WTC11 (cell line): Measurements from ENCODE around the gene SNRNP200. TPM values are rescaled to one million over a fixed set of nuclear protein-coding genes. Genes with fewer than 3 reads are reported as not detected.

Experiments
- ATAC-seq: fragments of 200-7000 bp; cut with Tn5 transposase; 2 replicates; pipeline ENCODE4 v1.10.0; 2021; ENCODE audit warnings: mild to moderate bottlenecking, moderate library complexity
- CTCF ChIA-PET: fragments of 300-600 bp; sonication (Branson Sonifier 250); formaldehyde crosslinking; loops from one replicate; lab custom pipeline; 2021; ENCODE audit warnings: antibody characterized with exemption; lab: Charles Lee
- POLR2A ChIA-PET: fragments of 350-600 bp; sonication (Branson Sonifier 250); formaldehyde crosslinking; loops from one replicate; lab custom pipeline; 2021; ENCODE audit warnings: antibody characterized with exemption; lab: Charles Lee
- DNase-seq: peaks from one replicate; pipeline ENCODE4 v3.0.0; 2021; ENCODE audit warnings: low spot score
- H3K27ac Mint-ChIP-seq: 2 replicates; pipeline ENCODE4 v1.8.0; 2021; ENCODE audit warnings: mixed read lengths
- H3K27me3 Mint-ChIP-seq: 2 replicates; pipeline ENCODE4 v1.8.0; 2021; ENCODE audit warnings: low read depth, mild to moderate bottlenecking, moderate library complexity, mixed read lengths
- H3K36me3 Mint-ChIP-seq: 2 replicates; pipeline ENCODE4 v1.8.0; 2021; ENCODE audit warnings: mixed read lengths
- H3K4me1 Mint-ChIP-seq: 2 replicates; pipeline ENCODE4 v1.8.0; 2022; ENCODE audit warnings: mixed read lengths
- H3K4me3 Mint-ChIP-seq: 2 replicates; pipeline ENCODE4 v1.8.0; 2021; ENCODE audit warnings: mild to moderate bottlenecking, moderate library complexity, mixed read lengths
- H3K9me3 Mint-ChIP-seq: 2 replicates; pipeline ENCODE4 v1.8.0; 2021; ENCODE audit warnings: mixed read lengths
- ARID4B ChIP-seq: sonication (generic); formaldehyde crosslinking; IDR thresholded peaks from 2 replicates; pipeline ENCODE4 v1.8.0; 2023; ENCODE audit warnings: missing genetic modification reagents, mild to moderate bottlenecking, borderline replicate concordance
- ATF2 ChIP-seq: sonication (generic); formaldehyde crosslinking; IDR thresholded peaks from 2 replicates; pipeline ENCODE4 v1.8.1; 2022; ENCODE audit warnings: low read depth, missing genetic modification reagents, borderline replicate concordance
- E2F1 ChIP-seq: sonication (generic); formaldehyde crosslinking; IDR thresholded peaks from 2 replicates; pipeline ENCODE4 v1.8.0; 2022; ENCODE audit warnings: mild to moderate bottlenecking, missing genetic modification reagents
- E2F5 ChIP-seq: sonication (generic); formaldehyde crosslinking; IDR thresholded peaks from 2 replicates; pipeline ENCODE4 v1.8.1; 2022; ENCODE audit warnings: mild to moderate bottlenecking, moderate library complexity, missing genetic modification reagents
- FOXK1 ChIP-seq: sonication (generic); formaldehyde crosslinking; IDR thresholded peaks from 2 replicates; pipeline ENCODE4 v1.8.0; 2022; ENCODE audit warnings: mild to moderate bottlenecking, moderate library complexity, missing genetic modification reagents
- FOXP4 ChIP-seq: sonication (generic); formaldehyde crosslinking; IDR thresholded peaks from 2 replicates; pipeline ENCODE4 v1.8.0; 2022; ENCODE audit warnings: mild to moderate bottlenecking, missing genetic modification reagents
- MAX ChIP-seq: sonication (generic); formaldehyde crosslinking; IDR thresholded peaks from 2 replicates; pipeline ENCODE4 v1.8.0; 2022; ENCODE audit warnings: mild to moderate bottlenecking, missing genetic modification reagents
- SMAD4 ChIP-seq: sonication (generic); formaldehyde crosslinking; IDR thresholded peaks from 2 replicates; pipeline ENCODE4 v1.8.0; 2022; ENCODE audit warnings: mild to moderate bottlenecking, missing genetic modification reagents
- USF2 ChIP-seq: sonication (generic); formaldehyde crosslinking; IDR thresholded peaks from 2 replicates; pipeline ENCODE4 v1.8.1; 2023; ENCODE audit warnings: mild to moderate bottlenecking, missing genetic modification reagents, moderate library complexity
- ZNF219 ChIP-seq: sonication (generic); formaldehyde crosslinking; IDR thresholded peaks from 2 replicates; pipeline ENCODE4 v1.8.0; 2023; ENCODE audit warnings: missing genetic modification reagents, mild to moderate bottlenecking, borderline replicate concordance
- ZNF317 ChIP-seq: sonication (generic); formaldehyde crosslinking; IDR thresholded peaks from 2 replicates; pipeline ENCODE4 v1.8.1; 2023; ENCODE audit warnings: low read depth, mild to moderate bottlenecking, moderate library complexity, missing genetic modification reagents, borderline replicate concordance
- ZNF423 ChIP-seq: fragments of 250-450 bp; sonication (Bioruptor Pico); IDR thresholded peaks from 2 replicates; pipeline ENCODE4 v2.1.2; 2022; ENCODE audit warnings: mild to moderate bottlenecking, moderate library complexity
- ZNF425 ChIP-seq: fragments of 250-450 bp; sonication (Bioruptor Pico); conservative IDR thresholded peaks from 2 replicates; pipeline ENCODE4 v1.9.0; 2021; ENCODE audit warnings: mild to moderate bottlenecking
- total RNA-seq: library from RNA; stranded (reverse); gene quantifications from 3 replicates; pipeline ENCODE4 v1.2.3, GENCODE V29; 2021

Gene SNRNP200
- total RNA-seq, 1 experiment from 2014 or later: 226 TPM

- TF ChIP-seq ZNF425 (CRISPR knock-in tag) (no peak), ZNF317 (CRISPR knock-in tag) (no peak), ZNF219 (CRISPR knock-in tag) (no peak), FOXK1 (CRISPR knock-in tag) (no peak), ARID4B (CRISPR knock-in tag) (no peak), FOXP4 (no peak), USF2 (CRISPR knock-in tag) (no peak), E2F5 (no peak), MAX (CRISPR knock-in tag) (no peak), E2F1 (no peak), ATF2 (CRISPR knock-in tag) (no peak), ZNF423 (no peak), SMAD4 (CRISPR knock-in tag) (no peak)
- 0 out of 2 replicates have a peak overlapping the region, but pooled peaks have one; percentile 93 for H3K27ac Mint-ChIP-seq
- peaks cover 3% of the 10 kb centered on the region; the same call in 1 of the 2 replicates for H3K27me3 Mint-ChIP-seq
- no peaks in the 10 kb centered on the region for H3K9me3 Mint-ChIP-seq
- no peak for ATAC-seq
- peak overlapping the region; percentile 90 for H3K4me3 Mint-ChIP-seq
- H3K36me3 Mint-ChIP-seq: peaks cover 15% of the 10 kb centered on the region
- no peak for DNase-seq
- ChIA-PET CTCF (no interaction called here), POLR2A (interaction anchor here (1.3 kb wide), 1 partner anchor 86 kb away, joined by 3 read pairs; no protein-coding TSS in a partner anchor)
- peaks cover 20% of the 10 kb centered on the region for H3K4me1 Mint-ChIP-seq
Measured at GRCh38 chr2:96336873-96337272, 31.5 kb upstream of the SNRNP200 start.
